Activated naive CD8-positive, alpha-beta T cell treated with anti-CD3 and anti-CD28 coated beads for 36 hours (primary cell): ENCODE measurements around the gene ZNF302. TPM values are rescaled to one million over a fixed set of nuclear protein-coding genes. Genes with fewer than 3 reads are reported as not detected.

ENCODE experiments used
- DNase-seq: peaks from one replicate; pipeline ENCODE4 v3.0.0; 2021
- H3K27ac Mint-ChIP-seq: one replicate; pipeline ENCODE4 v1.8.0; 2022; ENCODE audit warnings: mild to moderate bottlenecking, moderate library complexity, mixed read lengths
- H3K27me3 Mint-ChIP-seq: one replicate; pipeline ENCODE4 v1.8.0; 2022; ENCODE audit warnings: mild to moderate bottlenecking, mixed read lengths
- H3K36me3 Mint-ChIP-seq: one replicate; pipeline ENCODE4 v1.8.0; 2021; ENCODE audit warnings: mild to moderate bottlenecking, mixed read lengths
- H3K4me1 Mint-ChIP-seq: one replicate; pipeline ENCODE4 v1.8.0; 2021; ENCODE audit warnings: mixed read lengths
- H3K4me3 Mint-ChIP-seq: one replicate; pipeline ENCODE4 v1.8.0; 2022; ENCODE audit warnings: mild to moderate bottlenecking, moderate library complexity, mixed read lengths
- H3K9me3 Mint-ChIP-seq: one replicate; pipeline ENCODE4 v1.8.0; 2022; ENCODE audit warnings: mixed read lengths
- total RNA-seq, 2 experiments: library from RNA; stranded (reverse); gene quantifications; one replicate each; pipeline ENCODE4 v1.2.3, GENCODE V29; 2021

The ZNF302 gene
- total RNA-seq, 2 experiments from 2014 or later, result 14.6 to 15.5 TPM

- Mint-ChIP-seq H3K9me3 (peaks cover 60% of the 10 kb centered on the region), H3K4me3 (no peak overlapping the region), H3K36me3 (peaks cover 49% of the 10 kb centered on the region), H3K4me1 (no peaks in the 10 kb centered on the region), H3K27ac (no peak overlapping the region), H3K27me3 (peaks cover 5% of the 10 kb centered on the region)
- no peak for DNase-seq
Observed at GRCh38 chr19:34686455-34686854, 9.0 kb downstream of the ZNF302 start.

GRCh38 chr19:34687348-34687747 is 9.9 kb downstream of the ZNF302 start:
- peaks cover 13% of the 10 kb centered on the region for H3K27me3 Mint-ChIP-seq
- peaks cover 59% of the 10 kb centered on the region for H3K9me3 Mint-ChIP-seq
- no peaks in the 10 kb centered on the region for H3K4me1 Mint-ChIP-seq
- H3K36me3 Mint-ChIP-seq, result peaks cover 41% of the 10 kb centered on the region
- no peak overlapping the region for H3K4me3 Mint-ChIP-seq
- no peak for DNase-seq
- H3K27ac Mint-ChIP-seq, result no peak overlapping the region

DNA sequence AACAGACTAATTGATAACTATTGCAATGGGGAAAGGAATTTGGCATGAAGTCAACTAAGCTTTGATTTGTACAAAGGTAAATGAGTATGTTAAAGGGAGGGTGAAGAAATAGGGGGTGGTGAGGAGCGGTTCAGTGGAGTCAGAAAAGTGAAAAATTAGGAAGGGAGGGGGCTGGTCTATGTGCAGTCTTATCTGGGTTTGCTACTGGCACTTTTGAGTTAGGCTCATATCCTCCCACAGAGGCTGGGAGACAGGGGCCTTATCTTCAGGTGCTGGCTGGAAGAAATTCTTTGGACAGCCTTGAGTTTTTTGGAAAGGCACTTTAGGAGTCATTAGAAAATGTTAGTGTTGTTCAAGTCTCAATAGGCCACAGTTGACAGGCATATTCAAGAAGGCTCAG is 11.1 kb downstream of the ZNF302 start:
- H3K36me3 Mint-ChIP-seq, result peaks cover 30% of the 10 kb centered on the region
- H3K4me3 Mint-ChIP-seq, result no peak overlapping the region
- H3K27ac Mint-ChIP-seq, result no peak overlapping the region
- no peak for DNase-seq
- H3K27me3 Mint-ChIP-seq, result peaks cover 23% of the 10 kb centered on the region
- peaks cover 50% of the 10 kb centered on the region for H3K9me3 Mint-ChIP-seq
- no peaks in the 10 kb centered on the region for H3K4me1 Mint-ChIP-seq

- Mint-ChIP-seq H3K9me3 (peaks cover 42% of the 10 kb centered on the region), H3K27me3 (peaks cover 40% of the 10 kb centered on the region), H3K4me3 (no peak overlapping the region), H3K4me1 (no peaks in the 10 kb centered on the region), H3K27ac (no peak overlapping the region), H3K36me3 (peaks cover 13% of the 10 kb centered on the region)
- no peak for DNase-seq
Observed at GRCh38 chr19:34690372-34690771, 12.9 kb downstream of the ZNF302 start.

DNA sequence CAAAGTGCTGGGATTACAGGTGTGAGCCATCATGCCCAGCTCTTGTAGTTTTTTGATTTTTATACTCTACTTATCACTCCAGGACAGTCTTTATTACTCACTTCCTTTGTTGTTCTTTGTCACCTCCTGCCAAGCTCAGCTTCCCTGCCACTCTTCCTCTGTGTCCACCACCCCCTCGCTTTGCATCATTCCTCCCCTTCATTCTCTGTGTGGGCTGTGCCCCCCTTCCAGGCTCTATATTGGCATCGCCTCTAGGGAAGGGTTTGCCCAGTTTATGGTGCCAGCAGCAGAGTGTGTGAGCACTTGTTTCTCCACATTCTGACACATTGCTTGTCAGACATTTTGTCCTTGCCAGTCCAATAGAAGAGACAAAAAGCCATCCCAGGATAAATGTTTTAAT is 15.1 kb downstream of the ZNF302 start:
- H3K4me1 Mint-ChIP-seq, result no peaks in the 10 kb centered on the region
- H3K9me3 Mint-ChIP-seq, result peaks cover 20% of the 10 kb centered on the region
- peaks cover 46% of the 10 kb centered on the region for H3K27me3 Mint-ChIP-seq
- no peak overlapping the region for H3K4me3 Mint-ChIP-seq
- no peak for DNase-seq
- H3K27ac Mint-ChIP-seq, result no peak overlapping the region
- H3K36me3 Mint-ChIP-seq, result peaks cover 4% of the 10 kb centered on the region

DNA sequence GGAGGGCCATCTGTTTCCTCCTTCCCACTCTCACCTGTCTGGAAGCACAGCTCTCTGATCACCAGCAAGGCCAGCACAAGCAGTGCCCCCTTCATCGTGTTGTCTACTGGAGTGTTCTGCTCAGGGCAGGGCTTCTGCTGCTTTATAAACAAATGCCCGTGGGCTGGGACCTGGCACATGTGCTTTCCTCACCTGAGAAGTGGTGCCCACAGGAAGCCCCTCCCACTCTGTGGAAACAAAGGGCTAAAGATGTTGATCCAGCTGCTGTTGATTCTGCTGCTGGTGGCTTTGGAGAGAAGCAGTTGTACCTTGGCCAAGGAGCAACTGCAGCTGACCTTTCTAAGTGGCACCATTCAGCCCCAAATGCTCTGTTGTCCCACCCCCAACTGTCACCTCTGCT is 30.2 kb downstream of the ZNF302 start:
- Mint-ChIP-seq H3K4me3 (no peak overlapping the region), H3K4me1 (peaks cover 1% of the 10 kb centered on the region), H3K36me3 (peaks cover 7% of the 10 kb centered on the region), H3K27ac (no peak overlapping the region), H3K27me3 (peaks cover 31% of the 10 kb centered on the region), H3K9me3 (peaks cover 11% of the 10 kb centered on the region)
- DNase-seq, result no peak

GRCh38 chr19:34711890-34712289 is 34.4 kb downstream of the ZNF302 start:
- H3K4me3 Mint-ChIP-seq, result no peak overlapping the region
- H3K4me1 Mint-ChIP-seq, result peaks cover 1% of the 10 kb centered on the region
- H3K9me3 Mint-ChIP-seq, result peaks cover 13% of the 10 kb centered on the region
- H3K27ac Mint-ChIP-seq, result no peak overlapping the region
- peaks cover 27% of the 10 kb centered on the region for H3K27me3 Mint-ChIP-seq
- H3K36me3 Mint-ChIP-seq, result peaks cover 7% of the 10 kb centered on the region
- no peak for DNase-seq

DNA sequence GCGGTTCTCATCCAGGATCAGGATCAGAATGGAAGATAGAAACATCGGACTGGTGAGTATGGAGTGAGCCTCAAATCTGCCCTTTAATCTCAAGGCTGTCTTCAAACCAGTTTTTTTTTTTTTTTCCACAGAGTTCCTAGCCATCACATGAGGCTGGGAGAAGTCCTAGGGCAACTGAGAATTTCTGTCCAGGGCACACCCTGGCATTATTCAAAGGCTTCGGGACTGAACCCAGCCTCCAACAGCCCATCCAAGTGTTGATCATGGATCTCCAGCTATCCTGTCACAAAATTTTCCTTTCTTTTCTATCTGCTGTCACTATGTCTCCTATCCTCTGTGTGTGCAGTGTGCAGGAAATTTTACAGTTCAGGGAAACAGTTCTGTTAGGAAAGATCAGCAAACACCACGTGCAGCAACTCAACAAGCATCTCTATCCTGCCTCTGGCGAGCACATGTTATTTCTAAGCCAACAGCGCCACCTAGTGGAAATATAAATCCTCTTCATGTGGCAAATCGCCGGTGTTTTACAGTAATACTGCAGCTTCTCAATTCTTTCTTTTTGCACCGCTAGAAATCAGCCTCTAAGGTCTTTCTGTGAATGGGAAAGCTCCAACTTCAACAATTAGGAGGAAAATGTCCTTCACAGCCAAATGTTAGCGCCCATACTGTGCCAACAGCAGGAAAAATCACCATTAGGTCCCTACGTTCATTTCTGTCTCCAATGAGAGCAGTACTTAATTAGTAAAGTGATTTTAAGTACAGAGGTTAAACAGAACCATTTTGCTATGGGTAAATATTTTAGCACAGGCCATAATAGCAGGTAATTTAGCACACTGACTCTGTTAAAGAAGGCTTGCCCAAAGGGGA is 35.1 kb downstream of the ZNF302 start:
- peaks cover 7% of the 10 kb centered on the region for H3K36me3 Mint-ChIP-seq
- no peak overlapping the region for H3K27ac Mint-ChIP-seq
- peaks cover 13% of the 10 kb centered on the region for H3K9me3 Mint-ChIP-seq
- peaks cover 31% of the 10 kb centered on the region for H3K27me3 Mint-ChIP-seq
- H3K4me3 Mint-ChIP-seq, result no peak overlapping the region
- H3K4me1 Mint-ChIP-seq, result peaks cover 1% of the 10 kb centered on the region
- peak; percentile 36 for DNase-seq

- H3K27me3 Mint-ChIP-seq, result peaks cover 31% of the 10 kb centered on the region
- peaks cover 1% of the 10 kb centered on the region for H3K4me1 Mint-ChIP-seq
- no peak overlapping the region for H3K4me3 Mint-ChIP-seq
- peaks cover 7% of the 10 kb centered on the region for H3K36me3 Mint-ChIP-seq
- H3K9me3 Mint-ChIP-seq, result peaks cover 13% of the 10 kb centered on the region
- H3K27ac Mint-ChIP-seq, result no peak overlapping the region
- no peak for DNase-seq
Observed at GRCh38 chr19:34713262-34713637, 35.8 kb downstream of the ZNF302 start.

GRCh38 chr19:34715357-34715756 is 37.9 kb downstream of the ZNF302 start:
- Mint-ChIP-seq H3K4me3 (no peak overlapping the region), H3K9me3 (peaks cover 13% of the 10 kb centered on the region), H3K4me1 (peaks cover 1% of the 10 kb centered on the region), H3K27me3 (peaks cover 25% of the 10 kb centered on the region), H3K36me3 (peaks cover 7% of the 10 kb centered on the region), H3K27ac (no peak overlapping the region)
- no peak for DNase-seq

GRCh38 chr19:34722353-34722752 is 44.9 kb downstream of the ZNF302 start:
- DNase-seq, result no peak
- H3K4me1 Mint-ChIP-seq, result no peaks in the 10 kb centered on the region
- H3K36me3 Mint-ChIP-seq, result no peaks in the 10 kb centered on the region
- no peaks in the 10 kb centered on the region for H3K9me3 Mint-ChIP-seq
- peaks cover 27% of the 10 kb centered on the region for H3K27me3 Mint-ChIP-seq
- no peak overlapping the region for H3K27ac Mint-ChIP-seq
- no peak overlapping the region for H3K4me3 Mint-ChIP-seq

DNA sequence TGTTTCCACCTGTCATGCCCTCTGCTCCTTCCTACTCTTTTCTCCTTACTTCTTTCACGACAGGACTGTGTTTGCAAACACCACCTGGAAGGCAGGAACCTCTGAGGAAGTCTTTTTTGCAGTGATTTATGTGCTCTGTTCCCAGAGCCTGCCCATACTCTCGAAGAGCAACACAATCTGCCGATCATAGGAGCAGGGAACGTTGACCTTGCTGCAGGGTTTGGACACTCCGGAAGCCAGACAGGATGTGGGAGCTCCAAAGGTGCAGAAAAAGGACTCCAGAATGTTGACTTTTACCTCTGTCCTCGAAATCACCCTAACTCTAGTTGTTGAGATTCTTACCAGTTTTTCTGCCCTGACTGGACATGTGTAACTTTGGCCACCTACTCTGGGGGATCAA is 47.9 kb downstream of the ZNF302 start:
- no peak overlapping the region for H3K27ac Mint-ChIP-seq
- H3K9me3 Mint-ChIP-seq, result no peaks in the 10 kb centered on the region
- peaks cover 29% of the 10 kb centered on the region for H3K27me3 Mint-ChIP-seq

GRCh38 chr19:34731019-34731829 is 53.7 kb downstream of the ZNF302 start:
- Mint-ChIP-seq H3K27me3 (peaks cover 16% of the 10 kb centered on the region), H3K4me3 (no peak overlapping the region), H3K36me3 (peaks cover 16% of the 10 kb centered on the region)

More for the DNA sequence above, 47.9 kb downstream of the ZNF302 start:
- no peak for DNase-seq
- Mint-ChIP-seq H3K4me3 (no peak overlapping the region), H3K4me1 (no peaks in the 10 kb centered on the region), H3K36me3 (no peaks in the 10 kb centered on the region)

GRCh38 chr19:34731964-34732363 is 54.5 kb downstream of the ZNF302 start:
- Mint-ChIP-seq H3K27ac (no peak overlapping the region), H3K27me3 (peaks cover 9% of the 10 kb centered on the region), H3K36me3 (peaks cover 23% of the 10 kb centered on the region), H3K4me3 (no peak overlapping the region), H3K4me1 (peaks cover 19% of the 10 kb centered on the region), H3K9me3 (peaks cover 8% of the 10 kb centered on the region)
- DNase-seq, result no peak

More at GRCh38 chr19:34731019-34731829, 53.7 kb downstream of the ZNF302 start:
- no peak for DNase-seq
- H3K9me3 Mint-ChIP-seq, result peaks cover 8% of the 10 kb centered on the region
- no peak overlapping the region for H3K27ac Mint-ChIP-seq
- H3K4me1 Mint-ChIP-seq, result peaks cover 19% of the 10 kb centered on the region

DNA sequence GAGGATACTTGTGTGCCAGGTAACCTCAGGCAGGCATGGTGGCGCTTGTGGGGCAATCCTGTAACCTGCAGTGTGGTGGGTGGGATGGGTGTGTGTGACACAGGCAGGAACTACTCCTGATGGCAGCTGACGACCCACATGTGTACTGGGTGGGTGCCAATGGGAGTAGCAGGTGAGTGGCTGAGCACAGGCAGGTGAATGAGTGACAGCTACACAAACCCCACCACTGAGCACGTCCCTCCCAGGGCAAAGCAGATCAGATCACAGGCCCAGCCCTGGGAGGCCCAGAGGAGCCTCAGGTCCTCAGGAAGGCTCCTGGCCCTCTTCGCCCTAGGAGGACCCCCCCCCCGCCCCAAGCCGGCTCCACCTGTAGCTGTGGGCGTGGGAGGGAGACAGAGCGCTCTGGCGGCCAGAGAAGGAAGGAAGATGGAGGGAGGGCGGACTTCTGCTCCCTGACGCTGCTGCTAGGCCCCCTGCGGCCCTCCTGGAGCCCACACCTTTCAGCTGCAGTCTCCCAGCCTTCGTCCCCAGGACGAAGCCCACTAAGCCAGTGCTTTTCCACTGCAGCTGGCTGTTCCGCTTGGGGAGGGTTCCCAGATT is 55.2 kb downstream of the ZNF302 start:
- H3K36me3 Mint-ChIP-seq, result peaks cover 27% of the 10 kb centered on the region
- H3K27me3 Mint-ChIP-seq, result peaks cover 3% of the 10 kb centered on the region
- peak overlapping the region; percentile 60 for H3K27ac Mint-ChIP-seq
- H3K4me1 Mint-ChIP-seq, result peaks cover 19% of the 10 kb centered on the region
- peaks cover 8% of the 10 kb centered on the region for H3K9me3 Mint-ChIP-seq
- peak overlapping the region; percentile 74 for H3K4me3 Mint-ChIP-seq
- DNase-seq, result no peak
